ENCODE measurements around the gene NLRC3.

NLRC3 gene

GRCh38 chr16:3554351-3554928 lies 22.8 kb downstream of the NLRC3 start:
- Histone ChIP-seq H3K27me3 (ENCODE audit: insufficient read depth, poor library complexity, severe bottlenecking) (no peaks in the 10 kb centered on the region), H3K27ac (replicated peaks) (no peak overlapping the region), H3K4me3 (replicated peaks; ENCODE audit: insufficient read depth, low read length) (no peak overlapping the region)
- no peak for DNase-seq (ENCODE audit: low read depth in 1 of 2, low spot score in 1 of 2)
- TF ChIP-seq REST (IDR thresholded peaks at IDR 0.05; ENCODE audit: insufficient replicate concordance, low read depth): no peak
- no peak for TF ChIP-seq SPI1 (IDR thresholded peaks at IDR 0.05; ENCODE audit: borderline replicate concordance, low read depth)
- TF ChIP-seq POLR2AphosphoS5 (IDR thresholded peaks at IDR 0.05; ENCODE audit: low read depth): no peak
- TF ChIP-seq GABPA (IDR thresholded peaks at IDR 0.05; ENCODE audit: low read depth): no peak
- TF ChIP-seq CTCF (IDR thresholded peaks at IDR 0.05; ENCODE audit: insufficient read depth, low read length): no peak

GRCh38 chr16:3553138-3553923 lies 23.9 kb downstream of the NLRC3 start:
- Histone ChIP-seq H3K4me3 (replicated peaks; ENCODE audit: insufficient read depth, low read length) (no peak overlapping the region), H3K27ac (replicated peaks) (no peak overlapping the region), H3K27me3 (ENCODE audit: insufficient read depth, poor library complexity, severe bottlenecking) (no peaks in the 10 kb centered on the region)
- no peak for DNase-seq (ENCODE audit: low read depth in 1 of 2, low spot score in 1 of 2)
- TF ChIP-seq POLR2AphosphoS5 (IDR thresholded peaks at IDR 0.05; ENCODE audit: low read depth) (no peak), CTCF (IDR thresholded peaks at IDR 0.05; ENCODE audit: insufficient read depth, low read length) (no peak), SPI1 (IDR thresholded peaks at IDR 0.05; ENCODE audit: borderline replicate concordance, low read depth) (no peak), GABPA (IDR thresholded peaks at IDR 0.05; ENCODE audit: low read depth) (no peak), REST (IDR thresholded peaks at IDR 0.05; ENCODE audit: insufficient replicate concordance, low read depth) (no peak)

- no peak for DNase-seq (ENCODE audit: low read depth in 1 of 2, low spot score in 1 of 2)
- no peak for TF ChIP-seq CTCF (IDR thresholded peaks at IDR 0.05; ENCODE audit: insufficient read depth, low read length)
- TF ChIP-seq POLR2AphosphoS5 (IDR thresholded peaks at IDR 0.05; ENCODE audit: low read depth): no peak
- TF ChIP-seq SPI1 (IDR thresholded peaks at IDR 0.05; ENCODE audit: borderline replicate concordance, low read depth): no peak
- no peak for TF ChIP-seq REST (IDR thresholded peaks at IDR 0.05; ENCODE audit: insufficient replicate concordance, low read depth)
- no peak for TF ChIP-seq GABPA (IDR thresholded peaks at IDR 0.05; ENCODE audit: low read depth)
These were observed 26.1 kb downstream of the NLRC3 start for GRCh38 chr16:3550851-3551847.

More at GRCh38 chr16:3550851-3551847, 26.1 kb downstream of the NLRC3 start:
- Histone ChIP-seq H3K27me3 (ENCODE audit: insufficient read depth, poor library complexity, severe bottlenecking) (no peaks in the 10 kb centered on the region), H3K4me3 (replicated peaks; ENCODE audit: insufficient read depth, low read length) (no peak overlapping the region), H3K27ac (replicated peaks) (no peak overlapping the region)

Data from HL-60 (cell line).